ENCODE results near the gene DLGAP5. TPM values are rescaled to one million over a fixed set of nuclear protein-coding genes. Genes with fewer than 3 reads are reported as not detected.

Gene DLGAP5
- total and polyA plus RNA-seq, 7 donors: 0.03 to 0.29 (median 0.08) TPM; not detected in 3

- H3K4me1 ChIP-seq: no peaks in the 10 kb centered on the region
- DNase-seq (no peak), ATAC-seq (no peak)
- no peaks in the 10 kb centered on the region for H3K9me3 ChIP-seq
- no peak for TF ChIP-seq CTCF (IDR thresholded peaks at IDR 0.05)
- H3K36me3 ChIP-seq (ENCODE audit: insufficient read depth in 1 of 2, low read depth in 1 of 2): peaks cover 2 to 32% of the 10 kb centered on the region in 2 donors
- H3K27me3 ChIP-seq (ENCODE audit: insufficient read depth in 3 of 3, low read length in 2 of 3): peaks cover 0 to 1% (median 0%) of the 10 kb centered on the region in 3 donors
- H3K27ac ChIP-seq: peak overlapping the region; percentile 19
- WGBS, 3 donors: 77 to 85% (median 78%) methylated on average over 3 of the region's 3 CpGs
- intact Hi-C loops (cut with DNase I): no loop called here
- no peak overlapping the region for H3K4me3 ChIP-seq
Measured at GRCh38 chr14:55136241-55136640, 55.1 kb downstream of the DLGAP5 start.

- 57 to 64% (median 60%) methylated on average over 4 of the region's 4 CpGs for WGBS, 3 donors
- no peaks in the 10 kb centered on the region for H3K9me3 ChIP-seq
- no peaks in the 10 kb centered on the region for H3K4me1 ChIP-seq
- TF ChIP-seq CTCF (IDR thresholded peaks at IDR 0.05): peak; percentile 23
- intact Hi-C loops (cut with DNase I): no loop called here
- peaks cover 0 to 1% (median 0%) of the 10 kb centered on the region in 3 donors for H3K27me3 ChIP-seq (ENCODE audit: insufficient read depth in 3 of 3, low read length in 2 of 3)
- H3K4me3 ChIP-seq: no peak overlapping the region
- H3K36me3 ChIP-seq (ENCODE audit: insufficient read depth in 1 of 2, low read depth in 1 of 2): peaks cover 0 to 4% of the 10 kb centered on the region in 2 donors
- no peak for ATAC-seq
- H3K27ac ChIP-seq: no peak overlapping the region
- no peak for DNase-seq
Measured at GRCh38 chr14:55133416-55133815, 58.0 kb downstream of the DLGAP5 start.

GRCh38 chr14:55131370-55132137 lies 59.8 kb downstream of the DLGAP5 start:
- peak overlapping the region; percentile 19 for H3K27ac ChIP-seq
- ATAC-seq: no peak
- peaks cover 0 to 1% (median 0%) of the 10 kb centered on the region in 3 donors for H3K27me3 ChIP-seq (ENCODE audit: insufficient read depth in 3 of 3, low read length in 2 of 3)
- H3K4me3 ChIP-seq: peak overlapping the region; percentile 79
- intact Hi-C loops (cut with DNase I): no loop called here
- 60 to 70% (median 63%) methylated on average over 7 of the region's 7 CpGs for whole genome bisulfite sequencing, 3 donors
- TF ChIP-seq CTCF (IDR thresholded peaks at IDR 0.05): peak; percentile 15
- no peaks in the 10 kb centered on the region for H3K9me3 ChIP-seq
- H3K36me3 ChIP-seq (ENCODE audit: insufficient read depth in 1 of 2, low read depth in 1 of 2): no peaks in the 10 kb centered on the region
- no peaks in the 10 kb centered on the region for H3K4me1 ChIP-seq
- DNase-seq: no peak

- 31 to 47% (median 38%) methylated on average over 10 of the region's 10 CpGs for WGBS, 3 donors
Measured at GRCh38 chr14:55130196-55130550, 61.2 kb downstream of the DLGAP5 start.

More at GRCh38 chr14:55130196-55130550, 61.2 kb downstream of the DLGAP5 start:
- peak overlapping the region; percentile 81 for H3K27ac ChIP-seq
- ATAC-seq (peak in 2 of 4 donors; percentile 10 to 26), DNase-seq (no peak)
- intact Hi-C loops (cut with DNase I): no loop called here
- no peaks in the 10 kb centered on the region for H3K9me3 ChIP-seq
- no peaks in the 10 kb centered on the region for H3K4me1 ChIP-seq
- H3K4me3 ChIP-seq: peak overlapping the region; percentile 79
- no peaks in the 10 kb centered on the region for H3K36me3 ChIP-seq (ENCODE audit: insufficient read depth in 1 of 2, low read depth in 1 of 2)
- peaks cover 0 to 1% (median 0%) of the 10 kb centered on the region in 3 donors for H3K27me3 ChIP-seq (ENCODE audit: insufficient read depth in 3 of 3, low read length in 2 of 3)
- no peak for TF ChIP-seq CTCF (IDR thresholded peaks at IDR 0.05)

All from psoas muscle (tissue), 8 donors.